AG04450 (cell line): ENCODE data around the gene PPIAL4G. TPM values are rescaled to one million over a fixed set of nuclear protein-coding genes. Genes with fewer than 3 reads are reported as not detected.
"Not testable (repeated sequence)": the region's sequence is repeated elsewhere in the genome, so short reads cannot be mapped to it uniquely, and the experiment has no call there.

ENCODE experiments used
- CTCF ChIA-PET: fragments of 300-600, 350-600 bp; formaldehyde crosslinking; extraction: SDS; loops from one replicate; lab custom pipeline; 2022; ENCODE audit warnings: antibody characterized with exemption, inconsistent platforms; lab: Charles Lee
- POLR2A ChIA-PET: fragments of 350-600 bp; formaldehyde crosslinking; extraction: SDS; loops from one replicate; lab custom pipeline; 2021; ENCODE audit warnings: antibody characterized with exemption, inconsistent platforms; lab: Yijun Ruan, JAX
- DNase-seq: peaks from one replicate; pipeline ENCODE4 v3.0.0-alpha.2; 2011; ENCODE audit warnings: low read depth, low spot score
- H3K27ac ChIP-seq: one replicate; pipeline ENCODE4 v1.5.1; 2012; ENCODE audit warnings: low read depth, low read length, control low read depth
- H3K27me3 ChIP-seq: one replicate; pipeline ENCODE4 v1.6.0; 2012; ENCODE audit warnings: low read length; ENCODE audit not compliant: control insufficient read depth, insufficient read depth
- H3K4me3 ChIP-seq: 2 replicates; pipeline ENCODE4 v1.5.1; 2011; ENCODE audit warnings: mild to moderate bottlenecking, low read depth, low read length, control low read depth
- H3K9me3 ChIP-seq: 2 replicates; pipeline ENCODE4 v1.5.1; 2012; ENCODE audit warnings: low read length; ENCODE audit not compliant: control insufficient read depth, insufficient read depth
- polyA minus RNA-seq: library from RNA; depleted of rRNA, polyadenylated mRNA; stranded (reverse); fragments of >200 nt; gene quantifications from 2 replicates; pipeline ENCODE4 v1.2.3, GENCODE V29; 2011; rRNA and poly(A)+ RNA removed
- polyA plus RNA-seq: library from polyadenylated mRNA; depleted of rRNA; stranded (reverse); fragments of >200 nt; gene quantifications from 2 replicates; pipeline ENCODE4 v1.2.3, GENCODE V29; 2011; rRNA removed

PPIAL4G gene
- polyA plus RNA-seq (not detected in 2 replicates), polyA minus RNA-seq (not detected in 2 replicates)

DNA sequence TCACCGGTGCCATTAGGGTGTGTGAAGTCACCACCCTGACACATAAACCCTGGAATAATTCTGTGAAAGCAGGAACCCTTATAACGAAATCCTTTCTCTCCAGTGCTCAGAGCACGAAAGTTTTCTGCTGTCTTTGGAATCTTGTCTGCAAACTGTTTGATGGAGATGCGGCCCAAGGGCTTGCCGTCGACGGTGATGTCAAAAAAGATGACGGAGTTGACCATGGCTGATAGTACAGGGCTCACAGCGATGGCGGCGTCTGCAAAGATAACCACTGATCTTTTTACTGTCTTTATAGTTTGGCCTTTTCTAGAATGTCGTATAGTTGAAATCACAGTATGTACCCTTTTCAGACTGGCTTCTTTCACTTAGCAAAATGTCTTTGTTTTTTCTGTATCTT, at the start of gene PPIAL4G:
PPIAL4G (minus strand) TSS at position 274 of the 400 bp plus-strand sequence; CDS start at position 224, 50 bp downstream.
- H3K27me3 ChIP-seq, CTCF ChIA-PET, DNase-seq, POLR2A ChIA-PET, H3K9me3 ChIP-seq, H3K27ac ChIP-seq, H3K4me3 ChIP-seq: not testable (repeated sequence)

DNA sequence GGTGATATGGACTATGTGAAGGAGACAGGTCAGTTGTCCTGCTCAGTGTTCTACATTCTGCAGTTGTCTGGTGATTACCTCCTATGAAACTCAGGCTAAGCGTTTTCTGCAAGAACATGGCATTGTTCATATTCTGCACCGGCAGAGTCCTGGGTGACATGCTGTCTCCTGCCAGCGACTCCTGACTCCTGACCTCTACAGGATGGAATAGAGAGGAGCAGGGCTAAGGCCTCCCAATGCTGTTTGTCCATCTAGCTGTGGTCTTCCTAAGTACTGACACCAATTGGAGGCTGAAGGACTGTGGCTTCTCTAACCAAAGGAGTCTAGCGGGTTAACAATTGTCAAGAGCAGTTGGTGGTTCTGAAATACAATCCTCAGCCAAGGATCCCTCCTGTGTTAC, 49.1 kb upstream of the PPIAL4G start:
- H3K4me3 ChIP-seq, H3K27me3 ChIP-seq, H3K9me3 ChIP-seq, H3K27ac ChIP-seq, CTCF ChIA-PET, POLR2A ChIA-PET, DNase-seq: not testable (repeated sequence)

DNA sequence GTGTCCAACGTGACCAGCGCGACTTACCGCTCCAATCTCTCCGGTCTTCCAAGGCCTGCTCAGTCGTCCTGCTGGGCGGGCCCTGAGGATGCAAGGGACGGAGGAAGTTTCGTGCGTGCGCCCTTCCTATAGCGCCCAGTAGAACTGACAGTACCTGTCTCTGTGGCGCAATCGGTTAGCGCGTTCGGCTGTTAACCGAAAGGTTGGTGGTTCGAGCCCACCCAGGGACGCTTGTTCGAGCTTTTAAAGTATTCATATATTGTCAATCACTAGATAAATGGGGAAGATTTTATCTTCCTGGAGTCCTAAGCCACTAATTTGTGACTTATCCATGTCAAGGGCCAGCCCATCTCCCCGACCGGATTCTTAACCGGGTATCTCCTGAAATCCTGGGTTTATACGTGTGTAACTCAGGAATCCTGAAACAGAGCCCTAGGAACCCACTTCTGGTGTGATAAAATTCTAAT, 46.0 kb upstream of the PPIAL4G start:
- H3K4me3 ChIP-seq, H3K27ac ChIP-seq, POLR2A ChIA-PET, CTCF ChIA-PET, H3K27me3 ChIP-seq, H3K9me3 ChIP-seq: not testable (repeated sequence)
- peak; percentile 20 for DNase-seq

DNA sequence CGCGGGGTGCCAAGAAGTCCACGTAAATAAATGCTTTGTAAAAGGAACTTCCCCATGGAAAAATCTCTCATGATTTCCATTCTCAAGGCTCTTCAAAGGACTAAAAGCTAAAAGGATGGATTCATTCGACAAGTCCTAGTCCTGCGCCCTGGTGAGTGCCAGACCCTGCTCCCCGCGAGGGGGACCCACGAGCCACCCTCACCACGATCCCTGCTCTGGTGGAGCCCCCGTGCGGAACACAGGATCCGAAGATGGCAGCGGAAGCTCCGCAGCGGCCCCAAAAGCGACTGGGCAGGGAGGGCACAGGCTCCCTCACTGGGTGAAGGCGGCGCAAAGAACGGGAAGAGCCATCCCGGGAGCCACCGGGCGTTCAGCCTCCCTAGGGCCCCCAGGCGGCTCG, 45.5 kb upstream of the PPIAL4G start:
- H3K27ac ChIP-seq, CTCF ChIA-PET, POLR2A ChIA-PET, H3K4me3 ChIP-seq, H3K27me3 ChIP-seq, DNase-seq, H3K9me3 ChIP-seq: not testable (repeated sequence)

DNA sequence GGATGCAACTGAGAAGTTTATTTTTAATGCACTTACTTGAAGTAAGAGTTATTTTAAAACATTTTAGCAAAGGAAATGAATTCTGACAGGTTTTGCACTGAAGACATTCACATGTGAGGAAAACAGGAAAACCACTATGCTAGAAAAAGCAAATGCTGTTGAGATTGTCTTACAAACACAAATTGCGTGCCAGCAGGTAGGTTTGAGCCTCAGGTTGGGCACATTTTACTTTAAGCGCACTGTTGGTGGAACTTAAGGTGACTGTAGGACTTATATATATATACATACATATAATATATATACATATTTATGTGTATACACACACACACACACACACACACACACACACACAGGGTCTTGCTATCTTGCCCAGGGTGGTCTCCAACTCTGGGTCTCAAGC, 43.5 kb upstream of the PPIAL4G start:
- CTCF ChIA-PET, H3K9me3 ChIP-seq, DNase-seq, H3K27ac ChIP-seq, POLR2A ChIA-PET, H3K27me3 ChIP-seq, H3K4me3 ChIP-seq: not testable (repeated sequence)

DNA sequence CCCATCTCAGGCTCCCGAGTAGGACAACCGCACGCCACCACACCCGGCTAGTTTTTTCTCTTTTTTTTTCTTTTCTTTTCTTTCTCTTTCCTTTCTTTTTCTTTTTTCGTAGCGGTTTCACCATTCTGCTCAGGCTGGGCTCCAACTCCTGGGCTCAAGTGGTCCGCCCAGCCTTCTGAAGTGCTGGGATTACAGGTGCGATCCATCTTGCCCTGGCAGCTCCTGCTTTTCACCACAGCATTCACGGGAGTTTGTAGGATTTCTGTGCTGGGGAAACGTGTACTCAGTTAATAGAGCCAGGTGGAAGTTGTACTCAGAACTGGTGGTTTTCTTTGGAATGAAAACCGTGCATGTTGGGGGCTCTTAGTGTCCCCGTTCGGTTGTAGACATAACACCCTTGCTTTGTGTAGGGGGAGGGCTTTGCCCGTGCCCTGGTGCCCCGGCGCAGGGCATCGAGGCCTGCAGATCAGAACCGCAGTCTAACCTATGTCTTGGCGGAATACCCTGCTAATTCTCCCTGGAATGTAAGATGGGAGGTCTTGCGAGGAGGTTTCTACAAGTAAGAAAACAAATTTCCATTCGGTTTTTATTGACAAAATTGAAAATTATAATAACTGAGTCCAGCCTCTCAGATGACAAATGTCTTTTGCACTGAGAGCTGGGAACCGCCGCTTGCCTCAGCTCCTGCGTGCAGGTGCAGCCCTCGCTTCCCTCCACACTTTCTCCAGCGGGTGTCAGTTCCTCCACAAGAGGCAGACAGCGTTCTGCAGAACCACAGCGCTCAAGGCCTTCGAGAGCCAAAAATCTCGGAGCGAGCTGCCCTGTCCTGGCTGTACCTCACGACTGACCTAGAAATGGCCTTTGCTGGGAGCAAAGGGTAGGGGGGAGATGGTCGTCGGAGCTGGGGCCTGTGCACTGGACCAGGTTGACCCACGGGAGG, 40.4 kb upstream of the PPIAL4G start:
- H3K9me3 ChIP-seq, H3K27ac ChIP-seq, H3K4me3 ChIP-seq, POLR2A ChIA-PET, DNase-seq, H3K27me3 ChIP-seq, CTCF ChIA-PET: not testable (repeated sequence)

DNA sequence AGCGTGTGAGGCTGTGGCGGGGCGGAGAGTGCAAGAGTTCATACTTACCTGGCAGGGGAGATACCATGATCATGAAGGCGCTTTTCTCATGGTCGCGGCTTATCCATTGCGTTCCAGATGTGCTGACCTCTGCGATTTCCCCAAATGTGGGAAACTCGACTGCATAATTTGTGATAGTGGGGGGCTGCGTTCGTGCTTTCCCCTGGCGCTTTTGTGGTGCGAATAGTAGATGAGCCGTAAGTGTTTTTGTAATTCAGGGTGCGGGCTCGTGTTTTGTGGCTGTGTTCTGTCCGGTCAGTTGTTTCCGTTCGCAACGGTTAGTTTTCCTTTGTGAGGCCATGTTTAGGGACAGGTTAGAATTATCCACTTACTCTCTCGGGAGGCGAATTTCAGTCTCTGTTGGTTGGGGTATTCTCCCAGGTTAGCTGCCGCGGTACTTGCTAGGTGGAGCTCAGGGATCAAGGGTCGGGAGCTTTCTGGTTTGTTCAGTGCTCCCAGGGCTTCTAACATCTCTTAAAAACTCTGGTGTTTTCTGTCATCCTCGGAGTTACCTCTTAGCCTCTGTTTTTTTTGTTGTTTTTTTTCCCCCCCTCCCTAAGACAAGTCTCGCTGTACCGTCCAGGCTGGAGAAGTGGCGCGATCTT, 39.6 kb upstream of the PPIAL4G start:
- CTCF ChIA-PET, H3K9me3 ChIP-seq, H3K27me3 ChIP-seq, POLR2A ChIA-PET: not testable (repeated sequence)
- Histone ChIP-seq H3K27ac (peak overlapping the region; percentile 31), H3K4me3 (peak overlapping the region; percentile 40)
- peak; percentile 96 for DNase-seq

DNA sequence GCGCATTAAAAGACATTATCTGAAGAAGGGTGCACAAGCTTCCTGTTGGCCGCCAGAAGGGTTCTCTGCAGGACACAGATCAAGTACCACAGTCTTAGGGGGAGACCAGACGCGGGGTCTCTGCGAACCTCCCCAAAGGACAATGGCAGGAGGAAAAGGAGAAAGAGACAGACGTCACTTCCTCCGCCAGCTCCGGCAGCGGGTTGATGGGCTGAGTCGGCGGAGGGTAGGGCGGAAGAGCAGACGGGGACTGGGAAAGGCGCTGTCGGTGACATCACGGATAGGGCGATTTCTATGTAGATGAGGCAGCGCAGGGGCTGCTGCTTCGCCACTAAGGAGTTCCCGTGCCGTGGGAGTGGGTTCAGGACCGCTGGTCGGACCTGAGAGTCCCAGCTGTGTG, 39.0 kb upstream of the PPIAL4G start:
- peak; percentile 52 for DNase-seq
- H3K9me3 ChIP-seq, H3K27ac ChIP-seq, H3K27me3 ChIP-seq, CTCF ChIA-PET: not testable (repeated sequence)
- POLR2A ChIA-PET = interaction anchor here (0.6 kb wide), 1 partner anchor 135 kb away, joined by 3 read pairs; no protein-coding TSS in a partner anchor
- H3K4me3 ChIP-seq = peak overlapping the region; percentile 25; the same call in 1 of the 2 replicates

DNA sequence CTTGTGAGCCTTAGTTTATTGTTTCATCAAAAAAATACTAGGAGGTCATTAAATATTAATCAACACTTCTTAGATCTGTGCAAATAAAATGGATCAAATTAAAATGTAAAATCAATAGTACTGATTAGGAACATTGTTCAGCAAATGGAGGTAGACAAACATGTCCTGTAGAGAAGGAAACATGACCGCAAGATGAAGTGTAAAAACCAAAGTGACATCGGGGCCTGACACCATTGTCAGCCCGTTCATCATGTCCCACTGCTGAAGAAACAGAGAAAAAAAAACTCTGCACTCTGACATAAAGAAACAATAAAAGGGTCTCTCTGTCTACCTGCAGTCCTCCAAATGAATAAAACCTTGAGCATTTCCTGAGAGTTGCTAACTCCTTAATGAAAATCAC, 31.2 kb upstream of the PPIAL4G start:
- CTCF ChIA-PET, POLR2A ChIA-PET, DNase-seq, H3K9me3 ChIP-seq, H3K27ac ChIP-seq, H3K27me3 ChIP-seq, H3K4me3 ChIP-seq: not testable (repeated sequence)

DNA sequence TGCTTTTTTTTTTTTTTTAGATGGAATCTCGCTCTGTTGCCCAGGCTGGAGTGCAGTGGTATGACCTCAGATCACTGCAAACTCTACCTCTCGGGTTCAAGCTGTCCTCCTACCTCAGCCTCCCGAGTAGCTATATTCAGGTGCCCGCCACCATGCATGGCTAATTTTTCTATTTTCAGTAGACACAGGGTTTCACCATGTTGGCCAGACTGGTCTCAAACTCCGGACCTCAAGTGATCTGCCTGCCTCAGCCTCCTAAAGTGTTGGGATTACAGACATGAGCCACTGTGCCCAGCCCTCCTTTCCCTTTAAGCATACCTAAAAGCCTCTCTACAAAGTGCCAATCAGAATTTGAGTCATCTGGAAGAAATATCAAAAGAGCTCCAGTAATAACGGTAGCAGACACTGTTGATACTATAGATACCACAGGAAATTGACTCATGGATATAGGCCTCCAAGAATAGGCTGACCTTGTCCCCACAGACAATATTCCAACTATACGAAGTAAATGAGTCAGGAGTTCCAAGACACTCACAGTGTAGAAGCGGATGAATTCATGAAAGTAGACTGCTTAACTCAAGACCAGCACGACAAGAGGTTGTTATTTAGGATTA, 29.6 kb upstream of the PPIAL4G start:
- H3K9me3 ChIP-seq, CTCF ChIA-PET, H3K27me3 ChIP-seq, H3K27ac ChIP-seq, POLR2A ChIA-PET, H3K4me3 ChIP-seq, DNase-seq: not testable (repeated sequence)

DNA sequence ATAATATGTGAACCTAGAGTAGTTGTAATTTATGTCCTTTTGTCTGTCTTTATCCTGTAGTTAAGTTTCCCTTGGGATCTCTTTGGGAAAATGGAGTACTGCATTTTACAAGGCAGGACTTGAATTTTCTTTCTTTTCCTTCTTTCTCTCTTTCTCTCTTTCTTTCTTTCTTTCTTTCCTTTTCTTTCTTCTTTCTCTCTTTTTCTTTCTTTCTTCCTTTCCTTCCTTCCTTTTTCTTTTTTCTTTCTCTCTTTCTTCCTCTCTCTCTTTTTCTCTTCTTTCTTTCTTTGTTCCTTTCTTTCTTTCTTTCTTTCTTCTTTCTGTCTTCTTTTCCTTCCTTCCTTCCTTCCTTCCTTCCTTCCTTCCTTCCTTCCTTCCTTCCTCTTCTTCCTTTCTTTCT, 10.8 kb upstream of the PPIAL4G start:
- CTCF ChIA-PET, H3K27me3 ChIP-seq, H3K4me3 ChIP-seq, H3K27ac ChIP-seq, H3K9me3 ChIP-seq, POLR2A ChIA-PET, DNase-seq: not testable (repeated sequence)
